GM19328 (cell line): ENCODE data around the gene NGEF.

ENCODE experiments used
- ATAC-seq: cut with Tn5 transposase; IDR thresholded peaks from one replicate; pipeline ENCODE4 v1.9.1; 2021; ENCODE audit warnings: mild to moderate bottlenecking, moderate library complexity; ENCODE audit not compliant: unreplicated experiment

The NGEF gene

DNA sequence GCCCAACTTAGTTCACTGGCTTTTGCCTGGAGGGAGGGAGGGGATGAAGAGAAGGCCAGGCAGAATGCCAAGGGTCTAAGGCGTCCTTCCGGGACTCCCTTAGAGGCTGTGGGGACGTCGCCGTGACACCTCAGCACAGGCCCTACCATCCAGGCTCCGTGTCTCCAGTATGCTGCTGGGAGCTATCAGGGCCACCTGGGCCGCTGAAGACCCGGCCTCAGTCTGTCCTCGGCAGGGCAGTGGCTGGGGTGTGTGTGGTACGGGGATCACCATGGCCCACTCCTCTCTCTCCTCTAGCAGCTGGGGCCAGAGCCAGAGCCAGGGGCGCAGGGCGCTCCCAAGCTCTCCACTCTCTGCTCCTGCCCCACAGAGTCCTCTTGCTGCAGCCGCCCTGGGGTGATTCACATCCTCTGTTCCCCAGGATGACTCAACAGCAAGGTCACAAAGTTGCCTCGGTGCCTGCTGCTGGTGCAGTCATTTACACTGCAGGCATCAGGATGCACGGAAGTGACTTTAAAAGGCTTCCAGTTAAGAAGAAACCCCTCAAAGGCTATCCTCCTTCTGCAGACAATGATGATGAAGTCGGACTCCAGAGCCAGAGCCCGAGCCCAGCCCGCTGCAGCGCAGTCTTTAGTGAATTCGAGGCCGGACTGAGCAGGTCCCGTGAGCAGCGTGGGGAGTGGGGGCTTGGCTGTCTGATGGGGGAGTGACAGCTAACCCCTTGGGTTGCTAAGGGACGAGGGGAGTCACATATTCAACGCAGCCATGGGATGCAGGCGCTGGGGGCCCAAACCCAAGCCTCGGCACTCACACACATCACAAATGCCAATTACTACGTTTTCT lies 111.1 kb downstream of the NGEF start:
- no peak for ATAC-seq

DNA sequence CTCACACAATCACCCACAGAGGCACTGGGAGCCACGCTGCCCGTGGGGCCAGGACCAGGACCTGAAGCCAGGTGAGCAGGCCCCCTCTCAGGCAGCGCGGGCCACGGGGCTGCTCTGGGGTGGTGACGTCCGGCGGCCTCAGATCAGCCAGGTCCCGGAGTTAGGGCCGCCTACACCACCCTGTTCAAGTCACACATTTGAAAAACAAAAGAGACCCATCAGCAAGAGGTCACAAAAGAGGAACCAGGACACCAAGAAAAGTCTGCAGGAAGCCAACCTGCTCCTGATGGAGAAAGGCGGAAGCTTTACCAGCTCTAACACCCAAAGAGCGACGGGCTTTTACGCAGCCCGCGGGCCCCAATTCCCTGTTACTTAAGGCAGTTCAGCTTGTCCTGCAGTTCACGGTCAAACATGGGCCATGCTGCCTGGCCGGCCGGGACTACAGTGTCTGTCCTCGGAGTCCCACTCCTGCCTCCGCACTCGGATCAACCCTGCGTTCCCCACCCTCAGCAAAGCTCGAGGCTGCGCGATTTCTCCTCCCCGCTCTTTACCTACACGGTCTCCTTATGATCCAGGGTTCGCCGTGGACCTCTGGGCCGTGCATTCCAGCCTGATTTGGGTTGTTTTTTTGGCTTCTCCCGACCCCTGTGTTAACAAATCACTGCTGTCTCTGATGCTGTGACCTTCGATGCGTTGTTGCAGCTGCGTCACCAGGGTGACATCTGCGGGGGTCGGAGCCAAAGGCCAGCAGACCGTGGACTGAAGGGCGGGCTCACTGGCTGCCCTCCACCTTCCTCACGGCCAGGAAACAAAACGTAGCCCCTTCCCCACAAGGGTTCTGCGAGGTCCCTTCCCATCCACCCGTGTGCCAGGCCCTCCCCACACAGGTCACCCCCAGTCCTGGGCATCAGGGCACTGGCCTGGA lies 112.0 kb downstream of the NGEF start:
- no peak for ATAC-seq

DNA sequence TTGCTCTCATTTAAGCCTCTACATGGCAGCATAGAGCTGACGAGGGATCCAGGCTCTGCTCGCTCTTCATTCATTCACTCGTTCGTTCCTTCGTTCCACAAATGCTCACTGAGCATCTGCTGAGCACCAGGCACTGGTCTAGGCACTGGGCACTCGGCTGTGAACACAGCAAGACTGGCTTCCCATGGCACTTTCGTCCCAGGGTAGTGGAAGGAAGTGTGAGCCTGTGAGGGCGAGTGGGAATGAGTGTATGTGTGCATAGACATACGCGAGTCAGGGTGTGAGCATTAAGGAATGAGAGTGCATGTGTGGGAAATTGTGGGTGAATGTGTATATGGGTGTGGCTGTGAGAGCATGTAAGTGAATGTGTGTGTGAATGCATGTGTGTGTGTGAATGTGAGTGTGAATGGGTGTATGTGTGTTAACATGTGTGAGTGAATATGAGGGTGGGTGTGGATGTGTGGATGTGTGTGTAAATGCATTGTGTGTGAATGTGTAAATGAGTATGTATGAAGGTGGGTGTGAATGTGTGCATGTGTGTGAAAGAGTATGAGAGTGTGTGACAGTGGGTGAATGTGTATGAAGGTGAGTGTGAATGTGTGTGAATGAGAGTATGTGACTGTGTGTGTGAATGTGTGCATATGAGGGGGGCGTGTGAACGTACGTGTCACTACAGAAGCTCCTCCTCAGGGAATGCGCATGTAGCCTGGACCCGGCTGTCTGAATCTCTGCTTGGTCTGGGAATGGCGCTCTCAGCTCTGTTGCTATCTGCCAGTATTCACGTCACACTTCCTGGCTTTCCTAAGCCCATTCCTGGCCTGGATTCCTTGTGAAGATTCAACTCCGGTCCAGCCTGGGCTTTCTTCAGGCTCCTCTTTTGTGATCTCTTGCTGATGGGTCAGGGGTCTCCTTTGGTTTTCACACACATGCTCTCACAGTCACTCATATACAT lies 114.2 kb downstream of the NGEF start:
- ATAC-seq, result no peak

DNA sequence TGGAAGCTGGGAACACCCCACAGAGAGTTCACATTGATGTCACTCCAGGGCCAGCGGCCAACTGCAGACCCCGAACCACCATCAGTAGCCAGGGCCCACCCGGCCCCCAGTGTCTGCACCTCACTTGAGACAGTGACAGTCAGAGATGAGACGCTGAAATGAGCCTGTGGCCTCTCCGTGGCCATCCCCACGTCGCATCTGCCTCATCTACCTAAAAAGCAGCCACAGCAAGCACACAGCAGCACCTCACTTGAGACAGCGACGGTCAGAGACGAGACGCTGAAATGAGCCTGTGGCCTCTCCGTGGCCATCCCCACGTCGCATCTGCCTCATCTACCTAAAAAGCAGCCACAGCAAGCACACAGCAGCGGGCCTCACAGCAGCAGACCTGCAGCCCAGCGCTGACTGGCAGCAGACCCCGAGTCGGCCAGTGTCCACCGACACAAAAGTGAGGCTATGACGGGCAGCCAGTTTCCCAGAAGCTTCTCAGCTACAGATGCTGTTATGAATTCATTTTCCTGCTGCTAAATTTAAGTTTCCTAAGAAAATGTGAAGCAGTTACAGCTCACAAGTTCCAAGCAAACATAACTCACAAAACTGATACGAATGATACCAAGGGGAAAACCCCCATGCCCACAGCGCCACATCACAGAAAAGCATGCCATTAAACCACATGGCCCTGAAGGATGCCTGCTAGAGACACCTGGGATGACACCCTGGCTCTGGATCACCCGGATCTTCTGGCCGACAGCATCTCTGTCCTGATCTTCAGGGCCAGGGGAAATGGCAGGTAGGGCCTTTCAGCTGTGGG lies 115.3 kb downstream of the NGEF start:
- no peak for ATAC-seq

DNA sequence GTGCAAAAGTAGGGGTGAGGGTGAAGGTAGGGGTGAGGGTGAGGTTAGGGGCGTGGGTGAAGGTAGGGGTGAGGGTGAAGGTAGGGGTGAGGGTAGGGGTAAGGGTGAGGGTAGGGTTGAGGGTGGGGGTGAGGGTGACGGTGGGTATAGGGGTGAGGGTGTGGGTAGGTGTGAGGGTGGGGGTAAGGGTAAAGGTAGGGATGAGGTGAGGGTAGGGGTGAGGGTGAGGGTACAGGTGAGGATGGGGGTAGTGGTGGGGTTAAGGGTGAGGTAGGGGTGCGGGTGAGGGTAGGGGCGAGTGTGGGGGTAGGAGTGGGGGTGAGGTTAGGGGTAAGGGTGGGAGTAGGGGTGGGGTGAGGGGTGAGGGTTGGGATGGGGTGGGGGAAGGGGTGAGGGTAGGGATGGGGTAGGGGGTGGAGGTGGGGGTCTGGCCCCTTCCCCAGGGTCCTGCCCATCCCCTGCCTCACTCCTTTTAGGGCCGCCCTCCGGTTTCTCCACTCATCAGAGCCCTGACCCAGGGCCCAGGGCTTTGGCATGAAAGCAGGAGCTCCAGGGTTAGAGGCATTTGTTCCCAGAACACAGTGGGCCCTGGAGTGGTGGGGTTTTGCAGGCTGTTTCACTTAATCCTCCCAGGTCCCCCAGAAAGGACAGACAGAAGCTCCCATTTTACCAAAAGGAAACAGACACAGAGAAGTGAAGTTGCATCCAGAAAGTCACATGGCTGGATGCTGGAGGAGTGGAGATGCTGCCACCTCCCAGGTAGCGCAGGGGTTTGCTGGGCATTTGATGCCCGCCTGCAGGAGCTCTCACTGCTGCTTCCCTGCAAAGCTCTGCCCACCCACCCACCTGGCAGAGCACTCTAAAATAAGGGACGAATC lies 116.1 kb downstream of the NGEF start:
- ATAC-seq, result no peak

DNA sequence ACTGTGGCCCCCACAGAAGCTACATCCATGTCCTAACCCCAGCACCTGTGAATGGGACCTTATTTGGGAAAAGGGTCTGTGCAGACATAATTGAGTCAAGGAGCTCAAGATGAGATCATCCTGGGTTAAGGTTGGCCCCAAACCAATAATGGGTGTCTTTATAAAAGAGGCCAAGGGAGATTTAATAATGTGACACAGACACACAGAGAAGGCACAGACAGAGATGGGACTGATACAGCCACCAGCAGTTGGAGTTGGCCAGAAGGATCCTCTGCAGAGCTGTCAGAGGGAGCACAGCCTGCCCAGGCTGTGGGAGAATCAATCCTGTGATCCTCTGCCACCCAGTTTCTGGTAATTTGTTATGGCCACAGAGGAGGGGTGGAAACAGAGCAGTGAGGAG lies 116.9 kb downstream of the NGEF start:
- ATAC-seq, result no peak

DNA sequence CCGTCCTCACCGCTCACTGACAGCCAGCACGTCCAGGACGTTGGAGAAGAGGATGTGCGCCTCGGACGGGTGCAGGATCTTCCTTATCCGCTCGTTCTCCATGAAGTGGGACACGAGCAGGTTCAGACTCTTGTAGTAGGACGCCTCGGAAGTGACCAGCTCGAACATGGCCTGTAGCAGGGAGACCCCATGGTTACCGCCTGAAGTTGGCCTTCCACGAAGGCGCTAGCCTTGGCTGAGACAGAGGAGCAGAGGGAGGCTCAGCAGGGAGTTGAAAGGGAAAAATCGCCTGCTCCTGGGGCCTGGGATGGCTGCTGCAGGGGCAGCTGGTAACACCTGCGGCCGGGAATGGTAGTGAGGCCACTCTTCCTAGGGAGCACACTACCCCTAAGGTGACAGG lies 118.3 kb downstream of the NGEF start:
- no peak for ATAC-seq

DNA sequence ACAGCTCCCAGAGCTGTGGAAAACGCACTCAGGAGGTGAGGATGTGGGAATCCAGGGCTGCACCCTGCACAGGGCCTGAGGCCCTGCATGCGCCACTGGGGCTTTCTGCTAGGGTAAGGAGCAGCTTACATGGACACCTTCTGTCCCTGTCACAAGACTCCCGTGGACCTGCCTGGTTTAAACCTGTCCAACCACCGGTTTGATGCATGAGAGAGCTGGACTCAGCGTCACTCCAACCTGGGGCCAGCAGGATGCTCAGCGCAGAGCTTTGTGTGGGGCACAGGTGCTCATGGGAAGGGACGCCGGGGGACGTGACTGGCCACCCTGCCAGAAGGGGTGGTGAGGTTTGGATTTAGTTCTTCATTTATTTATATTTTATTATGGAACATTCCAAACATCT lies 118.8 kb downstream of the NGEF start:
- no peak for ATAC-seq

DNA sequence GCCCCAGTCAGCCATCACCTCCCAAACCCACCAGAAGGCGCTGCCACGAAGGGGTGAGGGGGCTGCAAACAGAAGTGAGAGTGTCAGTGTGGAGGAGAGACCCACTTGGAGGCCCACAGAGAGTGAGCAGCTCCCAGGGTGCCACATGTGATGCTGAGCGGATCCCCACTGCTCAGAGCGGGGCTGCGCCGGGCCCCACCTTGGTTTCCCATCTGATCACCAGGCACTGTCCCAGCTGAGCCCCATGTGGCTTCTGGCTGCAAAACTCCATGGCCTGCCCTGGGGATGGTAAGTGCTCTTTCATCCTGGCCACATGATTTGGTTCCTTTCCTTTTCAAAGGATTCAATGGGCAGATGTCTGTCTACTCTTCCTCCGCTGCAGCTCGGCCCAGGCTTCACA lies 119.2 kb downstream of the NGEF start:
- ATAC-seq, result no peak

DNA sequence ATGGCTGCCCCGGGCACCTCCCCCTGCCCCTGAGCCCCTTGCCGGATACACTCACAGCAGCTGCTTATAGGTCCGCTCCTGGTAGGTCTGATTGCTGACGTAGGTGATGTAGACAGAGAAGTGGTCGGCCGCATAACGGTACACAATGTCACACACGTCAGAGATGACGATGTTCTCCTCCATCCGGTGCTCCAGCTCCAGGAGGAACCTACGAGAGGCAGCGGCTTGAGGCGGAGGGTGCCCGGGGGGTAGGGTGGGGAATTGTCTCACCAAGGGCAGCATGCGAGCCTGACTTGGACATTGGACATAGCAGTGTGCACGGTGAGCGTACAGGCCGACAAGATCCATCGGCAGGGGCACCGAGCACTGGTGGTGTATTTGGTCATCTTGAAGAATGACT lies 120.2 kb downstream of the NGEF start:
- no peak for ATAC-seq

DNA sequence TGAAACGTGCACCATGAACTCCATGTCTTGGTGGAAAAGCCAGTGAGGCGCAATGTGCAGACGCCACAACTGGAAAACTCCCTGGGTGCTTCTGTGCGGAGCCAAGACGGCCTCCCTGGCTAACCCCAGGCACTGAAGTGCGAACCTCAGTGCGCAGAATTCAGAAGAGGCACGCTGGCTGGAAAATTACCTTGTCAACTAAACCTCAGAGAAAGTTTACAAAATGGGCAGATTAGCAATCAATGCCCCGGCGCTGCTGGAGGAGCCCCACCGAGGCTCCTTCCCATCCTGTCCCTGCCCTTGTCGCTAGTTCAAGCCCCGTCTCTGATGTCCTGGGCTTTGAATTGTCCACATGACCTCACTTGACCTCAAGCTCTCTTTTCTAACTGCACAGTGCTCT lies 120.8 kb downstream of the NGEF start:
- no peak for ATAC-seq

DNA sequence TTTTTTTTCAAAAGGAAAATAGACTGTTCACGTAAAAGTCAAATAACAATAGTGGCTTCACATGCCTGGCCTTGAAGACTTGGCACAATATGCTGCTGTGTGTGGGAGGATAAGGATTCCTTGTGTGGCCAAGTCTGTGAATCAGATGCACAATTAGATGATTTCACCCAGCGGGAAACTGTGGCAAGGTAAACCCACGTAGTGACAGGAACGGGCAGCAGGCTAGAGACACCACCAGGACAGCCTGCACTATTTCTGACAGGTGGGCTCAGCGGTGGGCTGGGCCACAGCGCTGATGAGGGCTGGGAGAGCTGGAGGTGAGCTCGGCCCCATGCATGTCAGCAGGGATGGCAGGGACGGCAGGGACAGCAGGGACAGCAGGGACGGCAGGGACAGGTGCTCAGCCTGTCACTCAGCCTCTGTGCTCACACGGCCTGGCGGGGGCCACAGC lies 121.4 kb downstream of the NGEF start:
- no peak for ATAC-seq

DNA sequence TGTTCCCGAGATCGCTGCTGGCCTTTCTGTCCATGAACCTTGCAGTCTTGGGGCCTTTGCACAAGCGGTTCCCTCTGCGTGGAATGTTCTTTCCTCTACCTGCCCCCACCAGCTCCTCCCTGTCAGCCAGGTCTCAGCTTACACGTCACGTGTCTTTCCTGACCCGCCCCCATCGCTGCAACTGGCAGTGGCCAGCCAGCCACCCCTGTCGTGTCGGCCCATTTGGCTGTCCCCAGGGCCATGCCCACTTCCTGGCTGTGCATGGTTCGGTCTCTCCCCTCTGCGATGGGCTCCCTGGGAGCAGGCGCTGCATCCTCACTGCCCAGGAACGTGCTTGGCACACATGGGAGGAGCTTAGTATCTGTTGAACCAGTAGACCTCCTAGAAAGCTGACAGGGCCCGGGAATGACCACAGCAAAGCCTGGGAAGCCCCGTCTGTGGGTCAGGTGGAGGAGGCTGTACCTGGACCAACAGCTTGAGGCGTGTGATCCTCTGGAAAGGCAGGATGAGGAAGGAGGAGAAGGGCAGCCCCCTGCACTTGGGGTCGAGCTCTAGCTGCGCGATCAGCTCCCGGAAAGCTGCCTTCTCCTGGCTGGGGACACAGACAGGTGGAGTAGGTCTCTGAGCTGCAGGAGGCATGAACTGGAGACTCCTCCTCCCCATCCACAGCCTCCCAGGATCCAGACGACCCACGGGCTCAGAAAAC lies 122.0 kb downstream of the NGEF start:
- ATAC-seq, result no peak

DNA sequence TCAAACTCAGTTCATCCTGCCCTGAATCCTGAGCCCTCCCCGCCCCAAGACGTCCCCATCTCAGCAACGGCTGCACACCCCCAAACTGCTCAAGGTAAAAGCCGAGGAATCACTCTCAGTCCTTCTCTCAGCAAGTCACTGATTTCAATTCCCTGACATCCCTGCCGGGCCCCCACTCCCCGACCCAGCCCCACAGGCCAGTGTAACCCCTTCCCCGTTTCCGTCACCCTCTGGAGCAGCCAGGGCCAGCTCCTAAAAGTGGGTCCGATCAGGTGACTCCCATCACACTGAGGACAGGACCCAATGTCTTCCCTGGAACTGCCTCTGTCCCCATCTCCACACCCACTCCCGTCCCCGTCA lies 122.5 kb downstream of the NGEF start:
- ATAC-seq, result no peak

DNA sequence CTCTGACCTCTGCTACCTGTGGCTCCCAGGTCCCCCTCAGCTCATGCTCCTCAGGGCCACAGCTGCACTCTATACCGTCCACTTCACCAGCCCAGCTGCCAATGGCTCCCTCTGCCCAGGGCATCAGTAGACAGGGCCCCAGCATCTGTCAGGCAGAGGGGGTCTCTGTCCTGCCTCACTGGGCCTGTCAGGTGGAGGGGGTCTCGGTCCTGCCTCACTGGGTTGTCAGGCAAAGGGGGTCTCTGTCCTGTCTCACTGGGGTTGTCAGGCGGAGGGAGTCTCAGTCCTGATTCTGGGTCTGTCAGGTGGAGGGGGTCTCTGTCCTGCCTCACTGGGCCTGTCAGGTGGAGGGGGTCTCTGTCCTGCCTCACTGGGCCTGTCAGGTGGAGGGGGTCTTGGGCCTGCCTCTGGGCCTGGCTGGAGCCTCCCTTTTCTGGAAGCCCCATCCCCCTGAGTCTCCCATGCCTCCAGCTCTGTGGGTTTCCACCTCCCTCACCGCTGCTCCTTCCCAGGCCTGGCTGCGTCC lies 123.1 kb downstream of the NGEF start:
- ATAC-seq, result no peak

DNA sequence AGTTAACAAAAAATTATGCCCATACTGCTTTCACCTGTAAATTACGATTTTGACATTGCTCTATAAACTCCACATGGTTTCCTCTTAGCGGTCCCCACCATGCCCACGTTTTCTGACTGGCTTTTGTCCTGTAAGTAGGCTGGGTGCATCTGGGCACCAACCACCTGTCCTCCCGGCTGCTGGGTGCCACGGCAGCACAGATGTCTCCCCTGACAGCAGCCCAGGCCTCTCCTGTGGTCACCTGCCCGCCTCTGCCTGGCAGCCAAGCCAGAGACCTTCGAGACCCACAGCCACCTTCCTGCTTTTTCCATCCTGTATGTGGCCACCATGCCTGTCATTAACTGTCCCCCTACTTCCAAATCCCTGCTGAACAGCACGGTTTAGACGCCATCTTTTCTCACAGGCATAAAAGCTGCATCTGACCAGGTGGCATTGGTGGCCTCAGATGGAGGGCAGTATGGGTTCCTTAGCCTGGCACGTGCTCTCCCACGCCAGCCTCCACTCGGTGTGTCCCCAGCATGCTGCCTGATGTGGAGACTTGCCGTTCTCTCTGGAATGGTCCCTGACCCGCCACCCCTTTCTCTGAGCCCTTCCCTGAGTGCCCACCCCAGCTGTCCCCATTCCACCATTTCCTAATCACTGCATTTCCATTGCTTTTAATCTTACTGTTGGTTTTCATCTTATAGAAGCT lies 124.1 kb downstream of the NGEF start:
- ATAC-seq, result no peak

DNA sequence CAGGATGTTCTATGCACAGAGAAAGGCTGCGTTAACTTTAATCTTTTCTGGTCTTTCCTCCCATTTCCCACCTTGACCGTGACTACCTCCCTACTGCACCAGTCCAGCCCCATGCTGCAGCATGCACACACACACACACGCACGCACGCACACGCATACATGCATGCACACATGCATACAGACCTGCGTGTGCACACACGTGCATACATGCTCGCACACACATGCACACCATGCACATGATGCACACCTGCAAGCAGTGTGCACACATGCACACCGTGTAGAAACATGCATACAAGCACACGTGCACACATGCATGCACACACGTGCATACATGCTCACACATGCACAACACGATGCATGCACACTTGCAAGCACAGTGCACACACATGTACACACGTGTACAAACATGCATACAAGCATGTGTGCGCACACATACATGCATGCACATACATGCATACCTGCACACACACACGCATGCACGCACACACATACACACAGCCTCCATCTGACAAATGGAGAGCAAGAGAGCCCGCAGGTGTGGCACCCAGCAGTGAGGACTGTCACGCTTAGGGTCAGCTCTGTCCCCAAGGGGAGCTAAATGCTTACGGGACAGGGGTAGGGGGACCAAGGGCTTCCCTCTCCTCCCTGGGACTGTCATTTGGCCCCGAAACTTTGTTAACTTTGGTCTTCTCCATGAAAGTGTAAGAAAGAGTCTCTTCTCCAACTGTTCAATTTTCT lies 124.8 kb downstream of the NGEF start:
- ATAC-seq, result no peak
